Measurements from ENCODE around the gene RAD51B. TPM values are rescaled to one million over a fixed set of nuclear protein-coding genes. Genes with fewer than 3 reads are reported as not detected.

The RAD51B gene
- total RNA-seq, 1 experiment from 2014 or later, result 14.2 TPM

- no peak for DNase-seq (ENCODE audit: low spot score)
- Mint-ChIP-seq H3K4me1 (no peaks in the 10 kb centered on the region), H3K9me3 (no peaks in the 10 kb centered on the region), H3K27ac (no peak overlapping the region), H3K4me3 (no peak overlapping the region), H3K36me3 (peaks cover 48% of the 10 kb centered on the region), H3K27me3 (ENCODE audit: low read depth) (no peaks in the 10 kb centered on the region)
- ATAC-seq, result no peak
- ChIA-PET CTCF (no interaction called here), POLR2A (no interaction called here)
- TF ChIP-seq GTF2I (CRISPR knock-in tag; conservative IDR thresholded peaks at IDR 0.05) (no peak), ERG (CRISPR knock-in tag; IDR thresholded peaks at IDR 0.05) (no peak), TEAD1 (CRISPR knock-in tag; IDR thresholded peaks at IDR 0.05) (no peak), ATF1 (CRISPR knock-in tag; IDR thresholded peaks at IDR 0.05) (no peak), ZNF416 (CRISPR knock-in tag; IDR thresholded peaks at IDR 0.05) (no peak), AR (CRISPR knock-in tag; IDR thresholded peaks at IDR 0.05) (no peak), ZNF396 (CRISPR knock-in tag; IDR thresholded peaks at IDR 0.05; ENCODE audit: borderline replicate concordance) (no peak), ATF6 (CRISPR knock-in tag; IDR thresholded peaks at IDR 0.05) (no peak), ETV6 (CRISPR knock-in tag; IDR thresholded peaks at IDR 0.05) (no peak), FOXP4 (CRISPR knock-in tag; IDR thresholded peaks at IDR 0.05) (no peak)
- TF ChIP-seq, protein P1, sequence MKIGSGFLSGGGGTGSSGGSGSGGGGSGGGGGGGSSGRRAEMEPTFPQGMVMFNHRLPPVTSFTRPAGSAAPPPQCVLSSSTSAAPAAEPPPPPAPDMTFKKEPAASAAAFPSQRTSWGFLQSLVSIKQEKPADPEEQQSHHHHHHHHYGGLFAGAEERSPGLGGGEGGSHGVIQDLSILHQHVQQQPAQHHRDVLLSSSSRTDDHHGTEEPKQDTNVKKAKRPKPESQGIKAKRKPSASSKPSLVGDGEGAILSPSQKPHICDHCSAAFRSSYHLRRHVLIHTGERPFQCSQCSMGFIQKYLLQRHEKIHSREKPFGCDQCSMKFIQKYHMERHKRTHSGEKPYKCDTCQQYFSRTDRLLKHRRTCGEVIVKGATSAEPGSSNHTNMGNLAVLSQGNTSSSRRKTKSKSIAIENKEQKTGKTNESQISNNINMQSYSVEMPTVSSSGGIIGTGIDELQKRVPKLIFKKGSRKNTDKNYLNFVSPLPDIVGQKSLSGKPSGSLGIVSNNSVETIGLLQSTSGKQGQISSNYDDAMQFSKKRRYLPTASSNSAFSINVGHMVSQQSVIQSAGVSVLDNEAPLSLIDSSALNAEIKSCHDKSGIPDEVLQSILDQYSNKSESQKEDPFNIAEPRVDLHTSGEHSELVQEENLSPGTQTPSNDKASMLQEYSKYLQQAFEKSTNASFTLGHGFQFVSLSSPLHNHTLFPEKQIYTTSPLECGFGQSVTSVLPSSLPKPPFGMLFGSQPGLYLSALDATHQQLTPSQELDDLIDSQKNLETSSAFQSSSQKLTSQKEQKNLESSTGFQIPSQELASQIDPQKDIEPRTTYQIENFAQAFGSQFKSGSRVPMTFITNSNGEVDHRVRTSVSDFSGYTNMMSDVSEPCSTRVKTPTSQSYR (CRISPR knock-in tag; IDR thresholded peaks at IDR 0.05), result no peak
These were observed 18.8 kb upstream of the RAD51B start for GRCh38 chr14:67800743-67801142.

DNA sequence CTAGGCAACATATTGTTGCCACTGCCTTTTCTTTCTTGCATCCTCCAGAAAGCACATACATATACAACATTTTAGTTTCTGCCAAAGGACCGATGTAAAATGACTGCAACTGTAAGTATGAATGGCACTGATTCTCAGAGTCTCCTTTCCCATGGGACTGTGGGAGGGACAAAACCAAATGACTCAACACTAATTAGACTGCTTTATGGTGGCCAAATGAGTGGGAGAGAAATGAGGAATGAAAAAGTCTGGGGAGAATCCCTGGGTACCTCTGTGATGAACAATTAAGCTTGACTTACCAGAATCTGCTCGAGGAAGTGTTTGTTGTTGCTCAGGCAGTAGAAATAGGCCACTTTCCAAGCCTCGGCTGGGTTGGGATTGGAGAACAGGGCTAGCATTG, 13.3 kb upstream of the RAD51B start:
- no peak overlapping the region for H3K4me3 Mint-ChIP-seq
- H3K4me1 Mint-ChIP-seq, result no peaks in the 10 kb centered on the region
- POLR2A ChIA-PET, result no interaction called here

More for the DNA sequence above, 13.3 kb upstream of the RAD51B start:
- DNase-seq (ENCODE audit: low spot score), result no peak
- H3K27ac Mint-ChIP-seq, result no peak overlapping the region
- no peaks in the 10 kb centered on the region for H3K27me3 Mint-ChIP-seq (ENCODE audit: low read depth)
- no peak for ATAC-seq
- no peaks in the 10 kb centered on the region for H3K9me3 Mint-ChIP-seq
- CTCF ChIA-PET, result no interaction called here
- TF ChIP-seq, protein P2, sequence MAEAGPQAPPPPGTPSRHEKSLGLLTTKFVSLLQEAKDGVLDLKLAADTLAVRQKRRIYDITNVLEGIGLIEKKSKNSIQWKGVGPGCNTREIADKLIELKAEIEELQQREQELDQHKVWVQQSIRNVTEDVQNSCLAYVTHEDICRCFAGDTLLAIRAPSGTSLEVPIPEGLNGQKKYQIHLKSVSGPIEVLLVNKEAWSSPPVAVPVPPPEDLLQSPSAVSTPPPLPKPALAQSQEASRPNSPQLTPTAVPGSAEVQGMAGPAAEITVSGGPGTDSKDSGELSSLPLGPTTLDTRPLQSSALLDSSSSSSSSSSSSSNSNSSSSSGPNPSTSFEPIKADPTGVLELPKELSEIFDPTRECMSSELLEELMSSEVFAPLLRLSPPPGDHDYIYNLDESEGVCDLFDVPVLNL (CRISPR knock-in tag; IDR thresholded peaks at IDR 0.05; ENCODE audit: borderline replicate concordance, low read depth), result no peak
- TF ChIP-seq AR (CRISPR knock-in tag; IDR thresholded peaks at IDR 0.05), result no peak
- TF ChIP-seq SMAD3 (CRISPR knock-in tag; IDR thresholded peaks at IDR 0.05; ENCODE audit: borderline replicate concordance), result no peak
- TF ChIP-seq NFYB (CRISPR knock-in tag; conservative IDR thresholded peaks at IDR 0.05; ENCODE audit: low read depth), result no peak
- no peak for TF ChIP-seq ATF2 (CRISPR knock-in tag; IDR thresholded peaks at IDR 0.05; ENCODE audit: borderline replicate concordance, low read depth)
- H3K36me3 Mint-ChIP-seq, result peaks cover 59% of the 10 kb centered on the region
